Psoas muscle (tissue), 8 donors: ENCODE results near the gene FBXL20. TPM values are rescaled to one million over a fixed set of nuclear protein-coding genes. Genes with fewer than 3 reads are reported as not detected.

Experiments used
- ATAC-seq, 4 donors: fragments of 200-7000 bp; cut with Tn5 transposase; one replicate each; pipeline ENCODE4 v1.9.1; 2020; ENCODE audit warnings: moderate library complexity in 3 of 4, mild to moderate bottlenecking in 2 of 4
- DNase-seq, 2 donors: peaks; one replicate each; pipeline ENCODE4 v3.0.0-alpha.2; 2020
- H3K27ac ChIP-seq: fragments of 200-600 bp; one replicate; pipeline ENCODE4 v1.8.0; 2022
- H3K27me3 ChIP-seq, 3 donors: fragments of 200-600 bp in 1 of 3; one replicate each; pipeline versions ENCODE4 v1.6.1 to v1.8.0; 2013 to 2022; ENCODE audit warnings: low read length in 2 of 3, mild to moderate bottlenecking in 2 of 3, moderate library complexity in 1 of 3; ENCODE audit not compliant: insufficient read depth in 3 of 3
- H3K36me3 ChIP-seq, 2 donors: fragments of 200-600 bp in 1 of 2; one replicate each; pipeline versions ENCODE4 v1.6.1 to v1.8.0; 2013 to 2022; ENCODE audit warnings: low read depth in 1 of 2, mild to moderate bottlenecking in 1 of 2, moderate library complexity in 1 of 2; ENCODE audit not compliant: insufficient read depth in 1 of 2
- H3K4me1 ChIP-seq: fragments of 200-600 bp; one replicate; pipeline ENCODE4 v1.8.0; 2022
- H3K4me3 ChIP-seq: fragments of 200-600 bp; one replicate; pipeline ENCODE4 v1.8.0; 2022; ENCODE audit warnings: mild to moderate bottlenecking
- H3K9me3 ChIP-seq: fragments of 200-600 bp; one replicate; pipeline ENCODE4 v1.8.0; 2022
- WGBS, 3 donors: extraction: QIAGEN DNeasy Blood & Tissue Kit; methylation state at CpG; one replicate each; pipeline versions ENCODE4 v1.1.6 to v1.1.7; 2013; 5-methylcytosine and 5-hydroxymethylcytosine counted together
- intact Hi-C, 2 donors: fragments of 100-400 bp; cut with DNase I; formaldehyde crosslinking; loops; one replicate each; pipeline versions ENCODE4 v1.11.0 to v1.14.2; 2022
- polyA plus RNA-seq, 3 donors: library from polyadenylated mRNA; stranded (reverse); fragments of 200-250 nt; gene quantifications; one replicate each; pipeline ENCODE4 v1.2.3, GENCODE V29; 2013
- total RNA-seq, 4 donors: library from RNA; stranded (reverse); fragmentation: NEBNext Ultra II Directional in 2 of 4; extraction: Animal tissue kit (Norgen Biotek cat#: 25700) in 2 of 4; gene quantifications; one replicate each; pipeline versions ENCODE4 v1.2.1 to v1.2.4, GENCODE V29; 2021 to 2023
- TF ChIP-seq, protein P1 (sequence below): fragments of 200-600 bp; IDR thresholded peaks from one replicate; pipeline ENCODE4 v1.8.0; 2022; ENCODE audit warnings: antibody characterized with exemption
- donor health status: healthy with polysubstance abuse.
- donor health status: DM: no; HTN: no; CAD: no; lungs with moderate emphysema.
- donor health status: Bipolar disorder and iron deficiency.
- donor health status: healthy.
- donor health status: DM: yes; HTN: yes; CAD: no.
- donor health status: DM: no; HTN: no; CAD: no.
- donor health status: DM: no; HTN: no; CAD: no.
- donor health status: DM: yes; HTN: yes; CAD: no.

FBXL20 gene
- total and polyA plus RNA-seq, 7 donors: 0.89 to 8.7 (median 8.0) TPM

DNA sequence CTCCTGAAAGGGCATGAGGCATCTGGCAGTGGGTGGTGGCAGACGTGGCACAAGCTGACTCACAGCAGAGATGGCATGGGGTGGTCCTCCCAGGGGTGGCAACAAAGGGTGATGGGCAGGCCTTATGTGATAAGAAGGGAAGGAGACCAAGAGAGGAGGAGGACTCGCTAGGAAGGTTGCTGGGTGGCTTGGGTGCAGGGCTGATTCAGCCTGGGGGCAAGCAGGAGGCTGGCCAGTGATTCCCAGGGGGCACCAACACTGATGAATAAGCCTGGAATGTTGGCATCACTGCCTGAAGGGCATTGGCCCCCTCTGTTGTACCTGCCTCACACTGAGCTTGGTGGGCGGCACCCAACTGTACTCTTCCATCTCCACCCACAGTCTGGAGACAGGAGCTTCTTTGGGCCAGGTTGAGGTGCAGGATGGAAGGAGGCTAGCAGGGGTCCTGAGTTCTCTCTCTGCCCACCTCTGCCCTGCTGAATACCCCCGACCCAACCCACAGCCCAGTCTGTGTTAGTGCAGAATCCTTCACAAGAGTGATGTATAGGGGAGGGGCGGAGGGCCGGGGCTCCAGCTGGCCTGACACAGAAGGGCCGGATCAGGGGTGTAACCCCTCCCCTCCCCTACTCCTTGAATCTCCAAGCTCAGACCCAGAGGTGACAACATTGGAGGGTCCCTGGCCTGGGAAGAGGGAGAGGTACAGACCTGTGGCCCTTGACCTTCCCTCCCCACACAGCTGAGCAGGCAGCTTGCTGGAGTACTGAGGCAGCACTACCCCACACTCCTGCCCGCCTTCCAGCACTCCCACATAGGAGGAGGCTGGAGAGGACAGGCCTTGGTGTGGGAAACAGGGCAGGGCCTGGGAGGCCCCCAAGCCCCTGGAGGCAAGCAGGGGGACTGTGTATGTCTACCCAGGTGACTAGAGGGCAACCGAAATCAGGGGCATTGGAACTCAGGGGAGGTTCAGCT, 178.3 kb downstream of the FBXL20 start:
- no peak overlapping the region for H3K27ac ChIP-seq
- H3K9me3 ChIP-seq: no peaks in the 10 kb centered on the region
- ATAC-seq: no peak
- no peak overlapping the region for H3K4me3 ChIP-seq
- peaks cover 32% of the 10 kb centered on the region for H3K4me1 ChIP-seq
- intact Hi-C loops: no loop called here
- no peaks in the 10 kb centered on the region for H3K36me3 ChIP-seq
- TF ChIP-seq, protein P1, sequence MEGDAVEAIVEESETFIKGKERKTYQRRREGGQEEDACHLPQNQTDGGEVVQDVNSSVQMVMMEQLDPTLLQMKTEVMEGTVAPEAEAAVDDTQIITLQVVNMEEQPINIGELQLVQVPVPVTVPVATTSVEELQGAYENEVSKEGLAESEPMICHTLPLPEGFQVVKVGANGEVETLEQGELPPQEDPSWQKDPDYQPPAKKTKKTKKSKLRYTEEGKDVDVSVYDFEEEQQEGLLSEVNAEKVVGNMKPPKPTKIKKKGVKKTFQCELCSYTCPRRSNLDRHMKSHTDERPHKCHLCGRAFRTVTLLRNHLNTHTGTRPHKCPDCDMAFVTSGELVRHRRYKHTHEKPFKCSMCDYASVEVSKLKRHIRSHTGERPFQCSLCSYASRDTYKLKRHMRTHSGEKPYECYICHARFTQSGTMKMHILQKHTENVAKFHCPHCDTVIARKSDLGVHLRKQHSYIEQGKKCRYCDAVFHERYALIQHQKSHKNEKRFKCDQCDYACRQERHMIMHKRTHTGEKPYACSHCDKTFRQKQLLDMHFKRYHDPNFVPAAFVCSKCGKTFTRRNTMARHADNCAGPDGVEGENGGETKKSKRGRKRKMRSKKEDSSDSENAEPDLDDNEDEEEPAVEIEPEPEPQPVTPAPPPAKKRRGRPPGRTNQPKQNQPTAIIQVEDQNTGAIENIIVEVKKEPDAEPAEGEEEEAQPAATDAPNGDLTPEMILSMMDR: no peak
- H3K27me3 ChIP-seq: peaks cover 0 to 27% (median 7%) of the 10 kb centered on the region in 3 donors
- no peak for DNase-seq
- WGBS, 3 donors: 79 to 96% (median 90%) methylated on average over 9 of the region's 9 CpGs

DNA sequence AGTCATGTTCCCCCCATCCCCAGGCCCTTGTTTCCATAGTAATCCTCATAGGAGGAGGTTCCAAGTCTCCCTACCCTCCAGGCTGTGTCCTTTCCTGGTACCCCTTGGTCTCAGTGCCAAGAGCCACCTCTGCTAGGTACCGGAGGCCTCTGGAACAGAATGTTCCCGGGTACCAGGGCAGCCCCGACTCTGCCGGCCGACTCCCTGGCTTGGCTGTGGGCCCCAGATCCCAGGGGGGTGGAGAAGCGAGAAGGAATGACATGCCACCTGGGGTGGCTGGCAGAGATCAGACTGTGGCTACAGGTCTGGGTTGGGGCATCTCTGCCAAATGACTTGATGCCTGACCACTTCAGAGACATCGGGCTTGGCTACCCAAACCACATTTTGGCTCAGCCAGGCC, 179.3 kb downstream of the FBXL20 start:
- H3K36me3 ChIP-seq: no peaks in the 10 kb centered on the region
- peak in 2 of 4 donors; percentile 14 to 24 for ATAC-seq
- WGBS, 3 donors: 27 to 52% (median 34%) methylated on average over 7 of the region's 7 CpGs
- DNase-seq: no peak
- TF ChIP-seq, protein P1: no peak
- intact Hi-C loops: no loop called here
- H3K4me3 ChIP-seq: no peak overlapping the region
- H3K9me3 ChIP-seq: no peaks in the 10 kb centered on the region
- H3K4me1 ChIP-seq: peaks cover 25% of the 10 kb centered on the region
- H3K27ac ChIP-seq: no peak overlapping the region
- H3K27me3 ChIP-seq: peaks cover 0 to 27% (median 7%) of the 10 kb centered on the region in 3 donors

DNA sequence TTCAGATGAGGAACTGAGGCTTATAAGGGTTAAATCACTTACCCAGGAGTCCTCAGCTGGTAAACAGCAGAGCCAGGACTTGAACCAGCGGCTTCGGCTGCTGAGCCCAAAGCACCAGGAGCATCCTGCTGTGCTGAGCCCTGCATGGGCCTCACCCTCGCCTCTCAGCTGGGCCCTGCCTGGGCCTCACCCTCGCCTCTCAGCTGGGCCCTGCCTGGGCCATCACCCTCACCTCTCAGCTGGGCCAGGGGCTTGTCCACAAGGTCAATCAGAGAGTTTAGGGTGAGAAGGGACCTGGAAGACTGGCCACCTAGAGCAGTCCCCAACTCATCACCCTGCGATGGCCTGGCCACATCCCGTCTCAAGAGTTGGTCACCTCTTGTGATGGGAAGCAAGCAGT, 179.9 kb downstream of the FBXL20 start:
- no peak overlapping the region for H3K27ac ChIP-seq
- peaks cover 0 to 22% (median 7%) of the 10 kb centered on the region in 3 donors for H3K27me3 ChIP-seq
- TF ChIP-seq, protein P1: no peak
- no peak overlapping the region for H3K4me3 ChIP-seq
- 96% methylated on average over 6 of the region's 6 CpGs for WGBS, 3 donors
- H3K36me3 ChIP-seq: no peaks in the 10 kb centered on the region
- no peak for DNase-seq
- intact Hi-C loops: no loop called here
- H3K4me1 ChIP-seq: peaks cover 23% of the 10 kb centered on the region
- ATAC-seq: no peak
- H3K9me3 ChIP-seq: no peaks in the 10 kb centered on the region

DNA sequence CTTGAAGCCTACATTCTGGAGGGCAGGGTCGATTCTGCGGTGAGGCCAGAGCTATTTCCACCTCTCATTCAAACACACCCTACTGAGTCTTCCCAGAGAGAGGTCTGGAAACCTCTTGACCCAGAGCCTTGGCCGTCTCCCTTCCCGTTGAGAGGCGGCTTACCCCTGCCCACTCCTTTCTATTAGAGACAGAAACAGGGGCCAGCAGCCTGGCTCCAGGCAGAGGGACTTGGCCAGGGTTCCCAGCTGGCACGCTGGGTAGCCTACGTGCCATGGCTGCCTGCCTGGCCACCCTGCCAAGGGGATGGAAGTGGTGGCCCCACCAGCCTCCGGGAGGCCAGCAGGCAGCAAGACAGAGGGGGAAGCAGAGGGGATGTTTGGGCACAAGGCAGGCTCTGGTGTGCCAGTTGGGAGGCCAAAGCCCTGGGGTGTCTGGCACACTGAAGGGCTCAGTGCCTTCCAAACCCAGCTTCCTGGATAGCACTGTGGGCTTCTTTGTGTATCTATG, 181.7 kb downstream of the FBXL20 start:
- DNase-seq: peak in 1 of 2 donors; percentile 75
- ATAC-seq: peak; percentile 67 to 82 (median 79)
- H3K27ac ChIP-seq: peak overlapping the region; percentile 55
- peaks cover 13% of the 10 kb centered on the region for H3K4me1 ChIP-seq
- no peaks in the 10 kb centered on the region for H3K36me3 ChIP-seq
- TF ChIP-seq, protein P1: no peak
- intact Hi-C loops: loop anchor here in 1 of 2 donors (10.0 kb wide), 1 partner anchor 145 kb away; no protein-coding TSS in a partner anchor
- H3K27me3 ChIP-seq: peaks cover 0 to 3% (median 0%) of the 10 kb centered on the region in 3 donors
- no peaks in the 10 kb centered on the region for H3K9me3 ChIP-seq
- 15 to 26% (median 23%) methylated on average over 8 of the region's 8 CpGs for WGBS, 3 donors
- H3K4me3 ChIP-seq: no peak overlapping the region
